HCT116 (cell line): ENCODE results near the gene ZSCAN5A. TPM values are rescaled to one million over a fixed set of nuclear protein-coding genes. Genes with fewer than 3 reads are reported as not detected.

Source experiments
- ATAC-seq: fragments of 200-7000 bp; cut with Tn5 transposase; 2 replicates; pipeline ENCODE4 v1.9.1; 2020; ENCODE audit warnings: mild to moderate bottlenecking, moderate library complexity
- BruUV-seq: library from RNA; stranded (reverse); fragments of 400-500 nt; replicated peaks from 2 replicates; lab custom pipeline; 2021; lab: Mats Ljungman, UMichigan
- CTCF ChIA-PET: fragments of 300-600 bp; sonication (Branson Sonifier 250); formaldehyde crosslinking; loops from one replicate; lab custom pipeline; 2021; ENCODE audit warnings: antibody characterized with exemption; lab: Charles Lee
- POLR2A ChIA-PET: fragments of 300-600, 350-600 bp; sonication (Branson Sonifier 250); formaldehyde crosslinking; loops from one replicate; lab custom pipeline; 2021; ENCODE audit warnings: antibody characterized with exemption; lab: Charles Lee
- RAD21 ChIA-PET, 2 experiments: fragments of 300-600 bp; sonication (Branson Sonifier 250); formaldehyde crosslinking; loops; one replicate each; lab custom pipeline; 2023; ENCODE audit warnings: low total read pairs in 2 of 2; ENCODE audit not compliant: uncharacterized antibody in 2 of 2, unreplicated experiment in 2 of 2, low non-redundant PET in 1 of 2; lab: Charles Lee
- DNase-seq: peaks from one replicate; pipeline ENCODE4 v3.0.0-alpha.2; 2010; ENCODE audit warnings: low read depth, low spot score
- H2AFZ ChIP-seq: fragments of 200-600 bp; shearing (Covaris generic), sonication (generic); 2 replicates; pipeline ENCODE4 v1.6.1; 2017; ENCODE audit warnings: low read depth, mixed run types, mixed read lengths, antibody characterized with exemption, low read length; ENCODE audit not compliant: poor library complexity, severe bottlenecking
- H3K27ac ChIP-seq: 2 replicates; pipeline ENCODE4 v1.5.1; 2012; ENCODE audit warnings: low read depth, low read length
- H3K27me3 ChIP-seq: fragments of 200-600 bp; sonication (generic); 2 replicates; pipeline ENCODE4 v1.6.1; 2016; ENCODE audit warnings: mixed run types, low read length, mixed read lengths; ENCODE audit not compliant: insufficient read depth
- H3K36me3 ChIP-seq, 2 experiments: fragments of 200-500 bp in 1 of 2; fragments of 200-600 bp in 1 of 2; sonication (Bioruptor generic) in 1 of 2; sonication (generic) in 1 of 2; 2 replicates each; pipeline versions ENCODE4 v1.5.1 to v1.6.1; 2014 to 2016; ENCODE audit warnings: low read length in 2 of 2, inconsistent platforms in 1 of 2, mixed read lengths in 1 of 2, mixed run types in 1 of 2; ENCODE audit not compliant: insufficient read depth in 2 of 2, control insufficient read depth in 1 of 2
- H3K4me1 ChIP-seq, 2 experiments: fragments of 200-600 bp in 1 of 2; sonication (generic) in 1 of 2; 2 replicates each; pipeline versions ENCODE4 v1.5.1 to v1.6.1; 2012 to 2017; ENCODE audit warnings: low read length in 2 of 2, inconsistent platforms in 1 of 2, mild to moderate bottlenecking in 1 of 2, mixed read lengths in 1 of 2, mixed run types in 1 of 2, moderate library complexity in 1 of 2; ENCODE audit not compliant: insufficient read depth in 2 of 2, control insufficient read depth in 1 of 2
- H3K4me2 ChIP-seq: fragments of 200-600 bp; sonication (generic); 2 replicates; pipeline ENCODE4 v1.6.1; 2017; ENCODE audit warnings: mixed run types, low read length, mixed read lengths
- H3K4me3 ChIP-seq, 2 experiments: fragments of 200-600 bp in 1 of 2; sonication (generic) in 1 of 2; replicated peaks in 1 of 2; 2 replicates each; pipeline ENCODE4 v1.5.1; 2011 to 2016; ENCODE audit warnings: low read length in 2 of 2, control low read depth in 1 of 2, low read depth in 1 of 2, mild to moderate bottlenecking in 1 of 2, mixed read lengths in 1 of 2, mixed run types in 1 of 2
- H3K79me2 ChIP-seq: fragments of 200-600 bp; sonication (generic); 2 replicates; pipeline ENCODE4 v1.6.1; 2017; ENCODE audit warnings: mild to moderate bottlenecking, mixed run types, low read length, moderate library complexity, mixed read lengths; ENCODE audit not compliant: insufficient read depth
- H3K9ac ChIP-seq: fragments of 200-600 bp; sonication (generic); 2 replicates; pipeline ENCODE4 v1.6.1; 2016; ENCODE audit warnings: low read length, mixed read lengths
- H3K9me2 ChIP-seq: fragments of 200-600 bp; sonication (generic), shearing (Covaris generic); 2 replicates; pipeline ENCODE4 v1.6.1; 2017; ENCODE audit warnings: mixed run types, mild to moderate bottlenecking, moderate library complexity; ENCODE audit not compliant: insufficient read depth
- H3K9me3 ChIP-seq, 2 experiments: fragments of 200-500 bp in 1 of 2; fragments of 200-600 bp in 1 of 2; sonication (Bioruptor generic) in 1 of 2; sonication (generic) in 1 of 2; 2 replicates each; pipeline ENCODE4 v1.6.1; 2014 to 2017; ENCODE audit warnings: low read length in 2 of 2, mixed read lengths in 2 of 2, inconsistent platforms in 1 of 2, low read depth in 1 of 2, mild to moderate bottlenecking in 1 of 2, mixed run types in 1 of 2, moderate library complexity in 1 of 2; ENCODE audit not compliant: control insufficient read depth in 1 of 2, insufficient read depth in 1 of 2
- H4K20me1 ChIP-seq: fragments of 200-600 bp; sonication (generic), shearing (Covaris generic); 2 replicates; pipeline ENCODE4 v1.6.1; 2017; ENCODE audit warnings: mixed run types, mild to moderate bottlenecking, moderate library complexity; ENCODE audit not compliant: insufficient read depth
- CBX3 ChIP-seq: IDR thresholded peaks from 2 replicates; pipeline ENCODE4 v1.6.1; 2012; ENCODE audit warnings: low read depth
- CEBPB ChIP-seq: IDR thresholded peaks from 2 replicates; pipeline ENCODE4 v1.6.1; 2012; ENCODE audit warnings: low read depth
- POLR2A ChIP-seq: IDR thresholded peaks from 2 replicates; pipeline ENCODE4 v1.7.0; 2011; ENCODE audit warnings: borderline replicate concordance; ENCODE audit not compliant: insufficient read depth, insufficient read length; ENCODE audit errors: extremely low read depth
- RAD21 ChIP-seq: IDR thresholded peaks from 2 replicates; pipeline ENCODE4 v1.6.1; 2012; ENCODE audit warnings: low read depth, mild to moderate bottlenecking
- SIN3A ChIP-seq: IDR thresholded peaks from 2 replicates; pipeline ENCODE4 v1.6.1; 2012; ENCODE audit warnings: low read depth
- ZFX ChIP-seq: fragments of 450-650 bp; IDR thresholded peaks from 2 replicates; pipeline ENCODE4 v1.6.1; 2017
- intact Hi-C: fragments of 100-400 bp; cut with micrococcal nuclease; formaldehyde crosslinking; loops from 2 replicates; pipeline ENCODE4 v1.10.0; 2022
- total RNA-seq: library from RNA; stranded (reverse); gene quantifications from one replicate; pipeline ENCODE4 v1.2.1, GENCODE V29; 2021; ENCODE audit not compliant: unreplicated experiment
- TF ChIP-seq, protein P1 (sequence below): IDR thresholded peaks from 2 replicates; pipeline ENCODE4 v1.6.1; 2011; ENCODE audit warnings: mild to moderate bottlenecking, low read length, moderate library complexity; ENCODE audit not compliant: insufficient replicate concordance; ENCODE audit errors: extremely low read depth

Gene ZSCAN5A
- total RNA-seq, 1 experiment from 2014 or later, result 9.2 TPM

DNA sequence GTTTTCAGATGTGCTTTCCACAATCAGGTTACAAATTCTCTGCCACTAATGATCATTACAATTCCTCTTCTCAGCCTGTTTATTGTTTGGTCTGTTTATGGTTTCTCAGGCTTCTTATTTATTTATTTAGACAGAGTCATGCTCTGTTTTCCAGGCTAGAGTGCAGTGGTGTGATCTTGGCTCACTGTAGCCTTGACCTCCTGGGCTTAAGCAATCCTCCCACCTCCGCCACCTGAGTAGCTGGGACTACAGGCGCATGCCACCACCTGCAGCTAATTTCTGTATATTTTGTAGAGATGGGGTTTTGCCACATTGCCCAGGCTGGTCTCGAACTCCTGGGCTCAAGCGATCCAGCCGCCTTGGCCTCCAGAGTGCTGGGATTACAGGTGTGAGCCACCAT, 2.1 kb upstream of the ZSCAN5A start:
- Histone ChIP-seq H3K4me2 (no peak overlapping the region), H3K4me1 (peaks cover 3 to 17% of the 10 kb centered on the region in 2 experiments; a peak in 3 of 4 replicates), H3K27ac (no peak overlapping the region), H3K9me2 (no peaks in the 10 kb centered on the region), H3K9ac (no peak overlapping the region), H3K36me3 (peaks cover 0 to 3% of the 10 kb centered on the region in 2 experiments; a peak in 1 of 4 replicates), H3K9me3 (no peaks in the 10 kb centered on the region), H4K20me1 (no peaks in the 10 kb centered on the region), H3K27me3 (no peaks in the 10 kb centered on the region), H3K79me2 (no peaks in the 10 kb centered on the region; the same call in 1 of the 2 replicates), H2AFZ (no peak overlapping the region), H3K4me3 (no peak overlapping the region)
- BruUV-seq, result no TSS peak
- ChIA-PET POLR2A (no interaction called here), RAD21 (no interaction called here), CTCF (interaction anchor here (3.2 kb wide), 1 partner anchor 17 kb away, joined by 23 read pairs; no protein-coding TSS in a partner anchor)
- ATAC-seq (no peak), DNase-seq (no peak)
- intact Hi-C loops, result no loop called here
- TF ChIP-seq, protein P1, sequence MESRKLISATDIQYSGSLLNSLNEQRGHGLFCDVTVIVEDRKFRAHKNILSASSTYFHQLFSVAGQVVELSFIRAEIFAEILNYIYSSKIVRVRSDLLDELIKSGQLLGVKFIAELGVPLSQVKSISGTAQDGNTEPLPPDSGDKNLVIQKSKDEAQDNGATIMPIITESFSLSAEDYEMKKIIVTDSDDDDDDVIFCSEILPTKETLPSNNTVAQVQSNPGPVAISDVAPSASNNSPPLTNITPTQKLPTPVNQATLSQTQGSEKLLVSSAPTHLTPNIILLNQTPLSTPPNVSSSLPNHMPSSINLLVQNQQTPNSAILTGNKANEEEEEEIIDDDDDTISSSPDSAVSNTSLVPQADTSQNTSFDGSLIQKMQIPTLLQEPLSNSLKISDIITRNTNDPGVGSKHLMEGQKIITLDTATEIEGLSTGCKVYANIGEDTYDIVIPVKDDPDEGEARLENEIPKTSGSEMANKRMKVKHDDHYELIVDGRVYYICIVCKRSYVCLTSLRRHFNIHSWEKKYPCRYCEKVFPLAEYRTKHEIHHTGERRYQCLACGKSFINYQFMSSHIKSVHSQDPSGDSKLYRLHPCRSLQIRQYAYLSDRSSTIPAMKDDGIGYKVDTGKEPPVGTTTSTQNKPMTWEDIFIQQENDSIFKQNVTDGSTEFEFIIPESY, result no peak
- TF ChIP-seq SIN3A (no peak), ZFX (no peak), CEBPB (no peak), RAD21 (no peak), CBX3 (no peak), POLR2A (no peak)
